ENCODE results near the gene ABI2.

- TF ChIP-seq CTCF (IDR thresholded peaks at IDR 0.05; ENCODE audit: low read length) (no peak), EZH2 (optimal IDR thresholded peaks at IDR 0.05; ENCODE audit: low read depth, low read length) (no peak)
Measured at GRCh38 chr2:203346612-203347011, 18.4 kb downstream of the ABI2 start.

Measured in MM.1S (cell line).